Measurements from ENCODE around the gene SLC10A3. TPM values are rescaled to one million over a fixed set of nuclear protein-coding genes. Genes with fewer than 3 reads are reported as not detected.
"Not testable (repeated sequence)": the region's sequence is repeated elsewhere in the genome, so short reads cannot be mapped to it uniquely, and the experiment has no call there.

The SLC10A3 gene
- total and polyA plus RNA-seq, 11 donors = 8.3 to 50.6 (median 15.5) TPM

- DNase-seq (no peak), ATAC-seq (no peak)
- Histone ChIP-seq H3K27me3 (no peaks in the 10 kb centered on the region), H3K9me3 (no peaks in the 10 kb centered on the region), H3K4me1 (no peaks in the 10 kb centered on the region), H3K4me3 (no peak overlapping the region), H3K36me3 (peaks cover 0 to 16% (median 6%) of the 10 kb centered on the region in 9 donors), H3K27ac (no peak overlapping the region)
- TF ChIP-seq POLR2A (IDR thresholded peaks at IDR 0.05) = no peak
- TF ChIP-seq CTCF (IDR thresholded peaks at IDR 0.05) = no peak
- intact Hi-C loops (cut with DNase I) = no loop called here
- WGBS, 4 donors = 79 to 90% (median 85%) methylated on average over 8 of the region's 8 CpGs
Observed at GRCh38 chrX:154502098-154502497, 11.7 kb upstream of the SLC10A3 start.

GRCh38 chrX:154501423-154501822, 11.0 kb upstream of the SLC10A3 start:
- ATAC-seq; H3K4me1 ChIP-seq; H3K9me3 ChIP-seq; H3K4me3 ChIP-seq; DNase-seq; H3K27me3 ChIP-seq; intact Hi-C loops (cut with DNase I); H3K27ac ChIP-seq: not testable (repeated sequence)
- peaks cover 0 to 13% (median 0%) of the 10 kb centered on the region in 9 donors for H3K36me3 ChIP-seq
- 91 to 97% (median 95%) methylated on average over 7 of the region's 7 CpGs for WGBS, 4 donors

GRCh38 chrX:154496591-154497137, 6.2 kb upstream of the SLC10A3 start:
- H3K36me3 ChIP-seq; ATAC-seq; H3K4me1 ChIP-seq; H3K27me3 ChIP-seq; H3K4me3 ChIP-seq; DNase-seq; H3K27ac ChIP-seq; H3K9me3 ChIP-seq; intact Hi-C loops (cut with DNase I): not testable (repeated sequence)
- 73 to 90% (median 84%) methylated on average over 4 of the region's 4 CpGs for WGBS, 4 donors

- intact Hi-C loops (cut with DNase I) = no loop called here
- TF ChIP-seq POLR2A (IDR thresholded peaks at IDR 0.05) = no peak
- TF ChIP-seq CTCF (IDR thresholded peaks at IDR 0.05) = no peak
- no peaks in the 10 kb centered on the region for H3K9me3 ChIP-seq
- no peak overlapping the region for H3K27ac ChIP-seq
- no peaks in the 10 kb centered on the region for H3K27me3 ChIP-seq
- DNase-seq (no peak), ATAC-seq (no peak)
- WGBS, 4 donors = 73 to 81% (median 78%) methylated on average over 6 of the region's 6 CpGs
- no peak overlapping the region for H3K4me3 ChIP-seq
- peaks cover 0 to 5% (median 0%) of the 10 kb centered on the region in 12 donors for H3K4me1 ChIP-seq
- no peaks in the 10 kb centered on the region for H3K36me3 ChIP-seq
Observed at GRCh38 chrX:154495472-154495922, 5.1 kb upstream of the SLC10A3 start.

- Histone ChIP-seq H3K4me1 (peaks cover 0 to 7% (median 0%) of the 10 kb centered on the region in 12 donors), H3K9me3 (no peaks in the 10 kb centered on the region), H3K36me3 (no peaks in the 10 kb centered on the region), H3K4me3 (no peak overlapping the region), H3K27ac (no peak overlapping the region), H3K27me3 (no peaks in the 10 kb centered on the region)
- no peak for DNase-seq
- no peak for TF ChIP-seq POLR2A (IDR thresholded peaks at IDR 0.05)
- no peak for TF ChIP-seq CTCF (IDR thresholded peaks at IDR 0.05)
- WGBS, 4 donors = 67 to 91% (median 79%) methylated on average over 3 of the region's 3 CpGs
- intact Hi-C loops (cut with DNase I) = loop anchor here in 1 of 10 donors (5.0 kb wide), 1 partner anchor 97 kb away; the partner anchor contains the start of gene RPL10
- no peak for ATAC-seq
Observed at GRCh38 chrX:154494715-154495114, 4.3 kb upstream of the SLC10A3 start.

Data from heart left ventricle (tissue), 16 donors.